GM04504 (cell line): ENCODE measurements around the gene ERG.

Source experiments
- DNase-seq: peaks from one replicate; pipeline ENCODE4 v3.0.0-alpha.2; 2012; ENCODE audit warnings: low read depth

The ERG gene

GRCh38 chr21:38474124-38474523, 24.2 kb downstream of the ERG start:
- DNase-seq, result no peak

GRCh38 chr21:38472412-38473108, 25.7 kb downstream of the ERG start:
- no peak for DNase-seq

GRCh38 chr21:38471766-38472165, 26.5 kb downstream of the ERG start:
- DNase-seq, result no peak

- DNase-seq, result no peak
Observed at GRCh38 chr21:38470755-38471154, 27.5 kb downstream of the ERG start.

GRCh38 chr21:38469642-38470041, 28.6 kb downstream of the ERG start:
- DNase-seq, result no peak

GRCh38 chr21:38468989-38469388, 29.3 kb downstream of the ERG start:
- DNase-seq, result no peak

GRCh38 chr21:38467911-38468310, 30.4 kb downstream of the ERG start:
- no peak for DNase-seq

- no peak for DNase-seq
Observed at GRCh38 chr21:38467374-38467773, 30.9 kb downstream of the ERG start.

GRCh38 chr21:38460171-38460742, 38.0 kb downstream of the ERG start:
- no peak for DNase-seq

- DNase-seq, result no peak
Observed at GRCh38 chr21:38459490-38459889, 38.8 kb downstream of the ERG start.

- DNase-seq, result no peak
Observed at GRCh38 chr21:38455403-38455802, 42.9 kb downstream of the ERG start.

- DNase-seq, result no peak
Observed at GRCh38 chr21:38454702-38455101, 43.6 kb downstream of the ERG start.

GRCh38 chr21:38454161-38454560, 44.1 kb downstream of the ERG start:
- DNase-seq, result no peak

- DNase-seq, result no peak
Observed at GRCh38 chr21:38448671-38449385, 49.4 kb downstream of the ERG start.

- DNase-seq, result no peak
Observed at GRCh38 chr21:38447611-38448010, 50.7 kb downstream of the ERG start.

- DNase-seq, result no peak
Observed at GRCh38 chr21:38444691-38445090, 53.6 kb downstream of the ERG start.

- DNase-seq, result no peak
Observed at GRCh38 chr21:38443110-38443509, 55.2 kb downstream of the ERG start.

GRCh38 chr21:38441153-38441552, 57.1 kb downstream of the ERG start:
- DNase-seq, result no peak

GRCh38 chr21:38440746-38441145, 57.5 kb downstream of the ERG start:
- peak; percentile 57 for DNase-seq

GRCh38 chr21:38439957-38440356, 58.3 kb downstream of the ERG start:
- DNase-seq, result no peak

- no peak for DNase-seq
Observed at GRCh38 chr21:38439426-38439825, 58.9 kb downstream of the ERG start.

- peak; percentile 12 for DNase-seq
Observed at GRCh38 chr21:38438462-38438893, 59.8 kb downstream of the ERG start.

- no peak for DNase-seq
Observed at GRCh38 chr21:38436341-38436740, 61.9 kb downstream of the ERG start.
